ENCODE data around the gene PDE6C.

PDE6C gene

DNA sequence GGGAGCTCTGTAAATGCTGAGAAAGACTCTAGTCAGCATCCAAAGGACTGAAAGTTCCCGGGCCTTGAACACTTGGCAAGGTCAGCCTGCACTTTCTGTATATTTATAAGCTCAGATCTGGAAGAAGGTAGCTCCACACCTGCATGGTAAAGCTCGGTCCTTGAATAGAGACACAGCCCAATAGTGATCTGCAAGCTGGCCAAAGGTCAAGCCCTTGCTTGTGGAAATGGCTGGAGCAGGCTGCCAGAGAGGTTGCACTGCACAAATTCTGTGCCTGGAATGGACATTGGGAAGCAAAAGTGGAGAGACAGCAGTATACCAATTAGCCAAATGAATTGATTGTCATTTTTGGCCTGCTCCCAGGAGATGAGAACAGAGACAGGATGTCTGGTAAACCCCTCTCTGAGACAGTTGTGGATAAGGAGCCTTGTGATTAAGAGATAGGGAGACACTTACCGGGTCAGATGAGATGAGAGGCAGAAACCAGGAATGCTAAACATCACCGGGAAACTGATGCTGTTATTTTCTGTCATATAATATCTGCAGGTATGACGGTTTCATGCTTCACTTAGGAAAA lies 98.1 kb downstream of the PDE6C start:
- TF ChIP-seq, protein P1, sequence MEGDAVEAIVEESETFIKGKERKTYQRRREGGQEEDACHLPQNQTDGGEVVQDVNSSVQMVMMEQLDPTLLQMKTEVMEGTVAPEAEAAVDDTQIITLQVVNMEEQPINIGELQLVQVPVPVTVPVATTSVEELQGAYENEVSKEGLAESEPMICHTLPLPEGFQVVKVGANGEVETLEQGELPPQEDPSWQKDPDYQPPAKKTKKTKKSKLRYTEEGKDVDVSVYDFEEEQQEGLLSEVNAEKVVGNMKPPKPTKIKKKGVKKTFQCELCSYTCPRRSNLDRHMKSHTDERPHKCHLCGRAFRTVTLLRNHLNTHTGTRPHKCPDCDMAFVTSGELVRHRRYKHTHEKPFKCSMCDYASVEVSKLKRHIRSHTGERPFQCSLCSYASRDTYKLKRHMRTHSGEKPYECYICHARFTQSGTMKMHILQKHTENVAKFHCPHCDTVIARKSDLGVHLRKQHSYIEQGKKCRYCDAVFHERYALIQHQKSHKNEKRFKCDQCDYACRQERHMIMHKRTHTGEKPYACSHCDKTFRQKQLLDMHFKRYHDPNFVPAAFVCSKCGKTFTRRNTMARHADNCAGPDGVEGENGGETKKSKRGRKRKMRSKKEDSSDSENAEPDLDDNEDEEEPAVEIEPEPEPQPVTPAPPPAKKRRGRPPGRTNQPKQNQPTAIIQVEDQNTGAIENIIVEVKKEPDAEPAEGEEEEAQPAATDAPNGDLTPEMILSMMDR (IDR thresholded peaks at IDR 0.05; ENCODE audit: low read depth, low read length, missing control alignments) = no peak
- no peak overlapping the region for H3K4me3 ChIP-seq (ENCODE audit: low read depth, low read length)
- DNase-seq (ENCODE audit: low read depth) = no peak

DNA sequence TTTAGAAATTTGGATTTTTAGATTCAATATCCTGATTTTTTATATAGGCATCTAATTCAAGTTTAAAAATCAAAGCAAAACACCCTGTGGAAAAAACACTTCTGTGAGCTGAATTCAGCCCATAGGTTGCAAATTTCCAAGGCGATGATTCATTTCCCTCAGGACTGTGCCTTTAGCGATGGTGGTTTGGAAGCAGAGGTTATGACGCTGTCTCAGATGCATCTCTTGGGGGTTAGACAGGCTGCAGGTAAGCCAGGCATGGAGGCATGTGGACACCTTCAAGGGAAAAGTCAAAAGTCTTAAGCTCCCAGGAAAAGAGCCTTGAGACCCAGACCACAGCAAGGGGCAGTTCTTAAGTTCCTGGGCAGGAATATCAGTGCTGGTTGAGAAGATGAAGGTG lies 99.6 kb downstream of the PDE6C start:
- no peak for DNase-seq (ENCODE audit: low read depth)
- TF ChIP-seq, protein P1 (IDR thresholded peaks at IDR 0.05; ENCODE audit: low read depth, low read length, missing control alignments) = no peak
- H3K4me3 ChIP-seq (ENCODE audit: low read depth, low read length) = no peak overlapping the region

DNA sequence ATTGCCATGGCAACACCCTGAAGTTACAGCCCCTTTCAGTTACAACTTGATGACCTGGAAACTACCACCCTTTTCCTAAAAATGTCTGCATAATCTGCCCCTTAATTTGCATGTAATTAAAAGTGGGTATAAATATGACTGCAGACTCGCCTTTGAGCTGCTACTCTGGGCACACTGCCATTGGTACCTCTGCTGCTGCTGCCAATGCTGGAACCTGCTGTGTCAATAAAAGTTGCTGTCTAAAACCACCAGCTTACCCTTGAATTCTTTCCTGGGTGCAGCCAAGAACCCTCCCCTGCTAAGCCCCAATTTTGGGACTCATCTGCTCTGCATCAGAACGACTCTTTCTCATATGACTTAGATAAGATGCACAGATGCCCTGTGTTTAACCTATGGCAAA lies 100.3 kb downstream of the PDE6C start:
- H3K4me3 ChIP-seq (ENCODE audit: low read depth, low read length) = no peak overlapping the region
- DNase-seq (ENCODE audit: low read depth) = no peak
- TF ChIP-seq, protein P1 (IDR thresholded peaks at IDR 0.05; ENCODE audit: low read depth, low read length, missing control alignments) = no peak

DNA sequence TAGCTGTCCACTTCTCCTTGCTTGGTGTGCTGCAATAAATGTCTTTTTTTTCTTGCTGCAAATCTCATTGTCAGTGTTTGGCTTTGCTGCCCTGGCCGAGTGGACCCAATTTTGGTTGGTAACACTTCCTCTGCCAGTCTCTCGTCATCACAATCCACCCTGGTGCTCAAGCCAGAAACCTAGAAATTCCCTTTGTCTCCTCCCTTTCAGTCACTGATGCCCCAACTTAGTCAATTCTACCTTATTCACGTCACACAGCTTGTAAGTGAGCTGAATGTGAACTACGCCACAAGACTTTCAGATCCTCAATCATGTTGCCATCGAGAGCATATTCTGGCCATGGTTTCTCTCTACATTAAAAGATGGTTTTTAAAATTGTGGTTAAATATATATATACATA lies 103.0 kb downstream of the PDE6C start:
- TF ChIP-seq, protein P1 (IDR thresholded peaks at IDR 0.05; ENCODE audit: low read depth, low read length, missing control alignments) = no peak
- no peak overlapping the region for H3K4me3 ChIP-seq (ENCODE audit: low read depth, low read length)
- DNase-seq (ENCODE audit: low read depth) = peak; percentile 67

All from GM12864 (cell line).